Type B pancreatic cell (in vitro differentiated cells): ENCODE data around the gene PPIL4. TPM values are rescaled to one million over a fixed set of nuclear protein-coding genes. Genes with fewer than 3 reads are reported as not detected.

Experiments
- DNase-seq: peaks from one replicate; pipeline ENCODE4 v3.0.0; 2021; ENCODE audit warnings: mixed read lengths; ENCODE audit not compliant: unreplicated experiment; ENCODE audit errors: extremely low spot score
- H3K27ac Mint-ChIP-seq: 2 replicates; pipeline ENCODE4 v1.8.0; 2021; ENCODE audit warnings: mild to moderate bottlenecking, mixed read lengths
- H3K27me3 Mint-ChIP-seq: 2 replicates; pipeline ENCODE4 v1.8.0; 2021; ENCODE audit warnings: mixed read lengths
- H3K36me3 Mint-ChIP-seq: 2 replicates; pipeline ENCODE4 v1.8.0; 2021; ENCODE audit warnings: mixed read lengths
- H3K4me1 Mint-ChIP-seq: one replicate; pipeline ENCODE4 v1.8.0; 2021; ENCODE audit warnings: mixed read lengths; ENCODE audit not compliant: unreplicated experiment
- H3K4me3 Mint-ChIP-seq: 2 replicates; pipeline ENCODE4 v1.8.0; 2021; ENCODE audit warnings: mild to moderate bottlenecking, mixed read lengths
- H3K9me3 Mint-ChIP-seq: 2 replicates; pipeline ENCODE4 v1.8.0; 2021; ENCODE audit warnings: mixed read lengths
- total RNA-seq: library from RNA; stranded (reverse); gene quantifications from 2 replicates; pipeline ENCODE4 v1.2.1, GENCODE V29; 2021; ENCODE audit warnings: low replicate concordance
- TF ChIP-seq, protein P1 (sequence below): fragments of 200-600 bp; sonication (generic); conservative IDR thresholded peaks from 2 replicates; pipeline ENCODE4 v1.5.0; 2021; ENCODE audit warnings: antibody characterized with exemption, mild to moderate bottlenecking

The PPIL4 gene
- total RNA-seq, 1 donor from 2014 or later: 36.7 TPM

DNA sequence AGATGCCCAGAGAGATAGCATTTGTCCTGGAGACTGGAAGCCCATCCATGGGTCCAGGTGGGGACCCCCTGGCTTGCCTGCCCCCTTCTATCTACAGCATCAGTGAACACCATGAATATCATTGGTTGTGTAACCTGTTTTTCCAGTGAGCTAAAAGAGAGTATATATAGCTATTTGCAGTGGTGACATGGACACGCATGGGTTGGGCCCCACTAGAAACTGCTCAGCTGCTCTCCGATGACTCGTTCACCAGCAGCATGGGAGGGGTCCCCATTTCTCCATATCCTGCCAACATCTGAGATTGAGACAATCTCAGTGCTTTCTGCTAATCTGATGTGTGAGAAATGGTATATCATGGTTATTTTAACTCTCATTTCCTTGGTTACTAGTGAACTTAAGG, 57.0 kb downstream of the PPIL4 start:
- Mint-ChIP-seq H3K4me3 (no peak overlapping the region), H3K36me3 (no peaks in the 10 kb centered on the region), H3K27ac (peak overlapping the region; percentile 68), H3K4me1 (peaks cover 9% of the 10 kb centered on the region), H3K27me3 (no peaks in the 10 kb centered on the region), H3K9me3 (no peaks in the 10 kb centered on the region)
- no peak for DNase-seq
- TF ChIP-seq, protein P1, sequence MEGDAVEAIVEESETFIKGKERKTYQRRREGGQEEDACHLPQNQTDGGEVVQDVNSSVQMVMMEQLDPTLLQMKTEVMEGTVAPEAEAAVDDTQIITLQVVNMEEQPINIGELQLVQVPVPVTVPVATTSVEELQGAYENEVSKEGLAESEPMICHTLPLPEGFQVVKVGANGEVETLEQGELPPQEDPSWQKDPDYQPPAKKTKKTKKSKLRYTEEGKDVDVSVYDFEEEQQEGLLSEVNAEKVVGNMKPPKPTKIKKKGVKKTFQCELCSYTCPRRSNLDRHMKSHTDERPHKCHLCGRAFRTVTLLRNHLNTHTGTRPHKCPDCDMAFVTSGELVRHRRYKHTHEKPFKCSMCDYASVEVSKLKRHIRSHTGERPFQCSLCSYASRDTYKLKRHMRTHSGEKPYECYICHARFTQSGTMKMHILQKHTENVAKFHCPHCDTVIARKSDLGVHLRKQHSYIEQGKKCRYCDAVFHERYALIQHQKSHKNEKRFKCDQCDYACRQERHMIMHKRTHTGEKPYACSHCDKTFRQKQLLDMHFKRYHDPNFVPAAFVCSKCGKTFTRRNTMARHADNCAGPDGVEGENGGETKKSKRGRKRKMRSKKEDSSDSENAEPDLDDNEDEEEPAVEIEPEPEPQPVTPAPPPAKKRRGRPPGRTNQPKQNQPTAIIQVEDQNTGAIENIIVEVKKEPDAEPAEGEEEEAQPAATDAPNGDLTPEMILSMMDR: no peak

DNA sequence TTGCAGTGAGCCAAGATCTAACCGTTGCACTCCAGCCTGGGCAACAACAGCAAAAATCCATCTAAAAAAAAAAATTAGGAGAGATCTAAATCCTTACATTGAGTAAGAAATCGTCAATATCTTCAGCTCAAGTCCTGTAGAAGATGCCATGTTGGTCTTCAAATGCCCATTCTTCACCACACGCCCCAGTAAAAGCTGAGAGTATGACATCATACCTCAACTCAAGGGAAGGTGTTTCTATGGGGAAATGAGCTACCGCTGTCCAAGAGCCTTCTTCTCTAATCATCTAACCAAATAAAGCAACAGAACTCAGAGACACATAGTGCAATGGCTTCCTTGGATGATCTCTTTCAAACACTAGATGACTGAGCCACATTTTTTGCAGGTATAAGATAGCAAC, 58.5 kb downstream of the PPIL4 start:
- Mint-ChIP-seq H3K4me1 (peaks cover 23% of the 10 kb centered on the region), H3K4me3 (no peak overlapping the region), H3K9me3 (no peaks in the 10 kb centered on the region), H3K36me3 (no peaks in the 10 kb centered on the region), H3K27ac (no peak overlapping the region), H3K27me3 (no peaks in the 10 kb centered on the region)
- DNase-seq: no peak
- TF ChIP-seq, protein P1: no peak

DNA sequence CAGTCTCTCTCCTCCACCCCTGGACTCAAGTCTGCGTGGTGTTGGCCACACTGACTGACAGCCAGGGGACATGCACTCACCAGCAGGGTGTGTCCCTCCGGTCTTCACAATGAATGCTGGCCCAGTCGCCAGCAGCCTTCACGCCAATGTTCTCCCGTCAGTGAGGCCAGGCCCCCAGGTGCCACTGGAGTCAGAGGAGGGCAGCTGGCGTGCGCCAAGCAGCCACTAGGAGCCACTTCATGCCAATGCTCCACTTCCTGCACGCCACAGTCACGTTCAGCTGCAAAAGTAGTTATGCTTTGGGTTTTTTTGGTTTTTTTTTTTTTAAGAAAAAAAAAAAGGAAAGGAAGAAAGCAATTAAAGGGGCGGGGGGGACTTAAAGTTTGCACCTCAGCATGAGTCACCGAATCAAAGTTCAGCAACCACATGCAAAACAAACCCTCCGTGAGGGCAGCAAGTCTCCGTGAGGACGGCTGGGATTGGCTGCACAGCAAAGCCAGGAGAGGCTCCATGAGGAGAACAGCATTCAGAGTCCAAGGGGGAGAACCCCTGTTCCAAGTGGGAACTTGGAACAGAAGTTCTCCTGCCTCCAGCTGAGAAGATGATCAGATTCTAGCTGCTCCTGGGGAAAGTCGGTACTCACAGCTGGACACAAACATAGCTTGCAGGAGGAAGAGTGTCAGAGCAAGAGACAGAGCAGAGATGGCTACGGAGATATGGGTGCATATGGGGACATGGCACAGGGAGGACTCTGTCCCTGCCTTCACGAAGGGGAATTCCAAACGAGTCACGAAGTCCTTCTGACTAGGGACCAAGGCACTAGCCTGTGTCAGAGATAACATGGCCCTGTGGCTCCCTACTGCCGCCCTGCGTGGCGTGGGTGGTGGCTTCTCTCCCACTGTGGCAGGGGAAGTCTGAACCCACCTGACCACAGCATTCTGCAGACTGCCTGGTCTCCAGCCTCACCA, 60.8 kb downstream of the PPIL4 start, which contains the start of gene ZC3H12D:
ZC3H12D (minus strand) TSS at position 282 of the 968 bp plus-strand sequence. CDS start 10,471 bp downstream, outside the sequence.
- Mint-ChIP-seq H3K36me3 (no peaks in the 10 kb centered on the region), H3K27me3 (no peaks in the 10 kb centered on the region), H3K4me3 (no peak within 1 kb of the TSS), H3K27ac (peak within 1 kb of the TSS; percentile 79), H3K9me3 (no peaks in the 10 kb centered on the region), H3K4me1 (peaks cover 30% of the 10 kb centered on the region)
- no peak for DNase-seq
- TF ChIP-seq, protein P1: no peak

DNA sequence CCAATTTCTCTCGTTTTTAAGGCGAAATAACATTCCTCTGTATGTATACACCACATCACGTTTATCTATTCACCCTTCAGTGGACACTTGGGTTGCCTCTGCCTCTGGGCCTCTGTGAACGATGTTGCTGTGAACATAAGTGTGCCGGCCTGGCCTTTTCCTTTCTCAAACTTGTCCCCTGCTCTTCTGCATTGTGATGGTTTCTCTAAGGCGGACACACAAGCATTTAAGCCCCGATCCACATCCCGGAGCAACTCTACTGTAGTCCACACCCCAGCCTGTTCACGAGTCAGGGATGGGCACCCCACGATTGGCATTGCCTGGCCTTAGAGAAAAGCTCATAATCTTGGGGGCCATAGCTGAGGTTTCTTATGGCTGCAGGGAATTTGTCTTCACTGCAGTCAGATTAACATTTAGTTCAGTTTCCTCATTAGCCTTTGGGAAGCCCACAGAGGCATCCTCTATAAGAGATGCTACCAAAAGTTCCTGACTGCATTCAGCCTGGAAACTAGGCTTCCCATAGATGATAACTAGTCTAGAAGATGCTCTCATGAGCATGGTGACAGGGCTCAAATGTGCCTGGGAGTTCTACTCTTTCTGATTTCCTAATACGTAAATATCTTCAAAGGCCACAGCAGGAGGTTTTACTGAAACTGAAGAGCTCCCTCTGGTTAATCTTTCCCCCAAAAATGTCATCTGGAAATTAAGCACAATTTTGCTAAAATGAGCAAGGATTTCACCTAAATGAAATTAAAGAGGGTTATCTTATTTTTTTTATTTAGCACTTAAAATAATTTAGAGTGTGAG, 61.8 kb downstream of the PPIL4 start:
- DNase-seq: no peak
- Mint-ChIP-seq H3K4me3 (no peak overlapping the region), H3K4me1 (peaks cover 30% of the 10 kb centered on the region), H3K27ac (no peak overlapping the region), H3K36me3 (no peaks in the 10 kb centered on the region), H3K9me3 (no peaks in the 10 kb centered on the region), H3K27me3 (no peaks in the 10 kb centered on the region)
- TF ChIP-seq, protein P1: no peak

DNA sequence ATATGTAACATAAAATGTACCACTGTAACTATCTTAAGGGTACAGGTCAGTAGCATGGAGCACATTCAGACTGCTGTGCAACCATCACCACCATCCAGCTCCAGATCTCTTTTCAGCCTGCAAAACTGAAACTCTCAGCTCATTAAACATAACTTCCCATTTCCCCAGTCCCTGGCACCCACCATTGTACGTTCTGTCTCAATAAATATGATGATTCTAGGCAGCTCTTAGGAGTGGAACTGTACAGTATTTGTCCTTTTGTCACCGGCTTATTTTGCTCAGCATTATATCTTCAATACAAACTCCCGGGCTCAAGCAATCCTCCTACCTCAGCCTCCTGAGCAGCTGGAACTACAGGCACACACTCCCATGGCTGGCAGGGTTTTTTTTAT, 62.5 kb downstream of the PPIL4 start:
- peaks cover 30% of the 10 kb centered on the region for H3K4me1 Mint-ChIP-seq
- TF ChIP-seq, protein P1: no peak
- H3K36me3 Mint-ChIP-seq: no peaks in the 10 kb centered on the region
- no peak overlapping the region for H3K27ac Mint-ChIP-seq
- no peaks in the 10 kb centered on the region for H3K9me3 Mint-ChIP-seq
- no peaks in the 10 kb centered on the region for H3K27me3 Mint-ChIP-seq
- DNase-seq: no peak
- no peak overlapping the region for H3K4me3 Mint-ChIP-seq
